HFFc6 (cell line): ENCODE measurements around the gene OR4K5. TPM values are rescaled to one million over a fixed set of nuclear protein-coding genes. Genes with fewer than 3 reads are reported as not detected.

Experiments
- total RNA-seq, 6 experiments: library from RNA; stranded (reverse); fragmentation: NEBNext Ultra II Directional; extraction: Animal tissue kit (Norgen Biotek cat#: 25700); gene quantifications; 2 replicates in 1 of 6; 3 replicates in 5 of 6; pipeline ENCODE4 v1.2.3, GENCODE V29; 2021

OR4K5 gene
- total RNA-seq, 6 experiments from 2014 or later: not detected

Other genes with a start within 250 kb of the OR4K5 start
- gene OR11H2, start 206.7 kb upstream of the OR4K5 start, total RNA-seq: not detected
- not detected for gene OR4Q3, start 177.0 kb upstream of the OR4K5 start, total RNA-seq
- not detected for gene OR4M1, start 147.1 kb upstream of the OR4K5 start, total RNA-seq
- gene OR4N2, start 116.8 kb upstream of the OR4K5 start, total RNA-seq: not detected
- not detected for gene OR4K2, start 45.5 kb upstream of the OR4K5 start, total RNA-seq
- not detected for gene OR4K1, start 10.3 kb downstream of the OR4K5 start, total RNA-seq
- not detected for gene OR4K15, start 55.0 kb downstream of the OR4K5 start, total RNA-seq
- not detected for gene OR4Q2, start 81.6 kb downstream of the OR4K5 start, total RNA-seq
- not detected for gene OR4K14, start 98.7 kb downstream of the OR4K5 start, total RNA-seq
- gene OR4K13, start 115.4 kb downstream of the OR4K5 start, total RNA-seq: not detected
- gene OR4L1, start 139.4 kb downstream of the OR4K5 start, total RNA-seq: not detected
- not detected for gene OR4K17, start 190.1 kb downstream of the OR4K5 start, total RNA-seq
- not detected for gene OR4N5, start 218.2 kb downstream of the OR4K5 start, total RNA-seq